Measurements from ENCODE around the gene GABRA6.

The GABRA6 gene

GRCh38 chr5:161685461-161685860 is at the start of gene GABRA6:
Gene GABRA6, plus strand, starts transcription at chr5:161685721. Its CDS starts 269 bp downstream, at chr5:161685990.
- no peak for DNase-seq (ENCODE audit: low read depth, low spot score)

GRCh38 chr5:161637591-161637990 is 47.9 kb upstream of the GABRA6 start:
- DNase-seq (ENCODE audit: low read depth, low spot score), result no peak

DNA sequence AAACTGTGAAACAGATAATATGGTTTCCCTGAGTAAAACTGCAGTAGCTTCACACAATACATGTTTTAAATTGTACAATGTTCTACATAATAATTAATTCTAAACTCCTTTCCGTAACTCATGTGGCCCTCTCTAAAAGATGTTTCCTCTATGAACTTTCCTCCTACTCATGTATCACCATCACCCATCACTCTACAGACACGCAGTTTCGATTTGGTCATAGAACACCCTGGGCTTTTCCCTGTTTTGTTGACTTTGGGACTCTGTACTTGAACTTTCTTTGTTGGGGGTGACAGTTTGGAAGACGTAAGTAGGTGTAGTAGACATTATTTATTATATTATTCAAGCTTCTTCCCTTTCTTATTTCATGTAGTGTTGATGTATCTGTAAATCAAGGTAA is 44.1 kb upstream of the GABRA6 start:
- DNase-seq (ENCODE audit: low read depth, low spot score), result no peak

DNA sequence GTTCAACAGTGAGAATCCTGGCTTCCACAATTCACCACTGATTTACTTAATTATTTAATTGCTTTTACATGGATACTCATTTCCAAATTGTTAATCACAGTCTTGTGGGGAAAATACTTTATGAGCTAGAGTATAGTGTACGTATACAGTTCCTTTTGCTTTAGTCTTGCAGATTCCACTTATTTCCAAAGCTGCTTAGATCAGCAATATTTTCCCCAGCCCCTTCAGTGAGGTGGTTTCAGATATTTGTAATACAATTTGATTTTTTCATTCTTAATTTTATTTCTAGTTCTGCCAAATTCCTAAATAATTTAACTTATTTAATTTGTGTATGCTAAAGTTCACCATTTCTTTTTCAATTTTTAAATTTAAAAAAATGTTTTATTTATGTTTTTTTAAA is 40.3 kb upstream of the GABRA6 start:
- no peak for DNase-seq (ENCODE audit: low read depth, low spot score)

- peak; percentile 5 for DNase-seq (ENCODE audit: low read depth, low spot score)
These were observed 33.6 kb upstream of the GABRA6 start for GRCh38 chr5:161651926-161652325.

DNA sequence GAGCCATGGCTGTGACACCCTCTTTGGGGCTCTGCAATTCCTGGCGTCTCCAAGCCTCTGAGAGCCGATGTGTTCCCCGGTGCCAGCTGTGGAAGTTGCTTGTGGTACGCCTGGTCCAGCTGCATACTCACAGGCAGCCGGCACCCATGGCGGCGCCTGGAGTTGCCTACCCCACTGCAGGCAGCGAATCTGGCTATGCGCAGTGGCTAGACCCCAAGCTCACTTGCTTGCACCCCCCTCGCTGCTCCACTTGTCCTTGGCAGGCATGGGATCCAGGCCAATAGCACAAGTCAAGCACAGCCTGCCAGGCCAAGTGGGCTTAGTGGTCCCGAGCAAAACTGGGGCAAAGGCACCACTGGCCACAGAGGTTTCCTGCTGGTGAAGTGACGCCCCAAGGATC is 24.7 kb upstream of the GABRA6 start:
- DNase-seq (ENCODE audit: low read depth, low spot score), result no peak

GRCh38 chr5:161663431-161663830 is 22.1 kb upstream of the GABRA6 start:
- no peak for DNase-seq (ENCODE audit: low read depth, low spot score)

GRCh38 chr5:161676103-161676502 is 9.4 kb upstream of the GABRA6 start:
- peak; percentile 7 for DNase-seq (ENCODE audit: low read depth, low spot score)

DNA sequence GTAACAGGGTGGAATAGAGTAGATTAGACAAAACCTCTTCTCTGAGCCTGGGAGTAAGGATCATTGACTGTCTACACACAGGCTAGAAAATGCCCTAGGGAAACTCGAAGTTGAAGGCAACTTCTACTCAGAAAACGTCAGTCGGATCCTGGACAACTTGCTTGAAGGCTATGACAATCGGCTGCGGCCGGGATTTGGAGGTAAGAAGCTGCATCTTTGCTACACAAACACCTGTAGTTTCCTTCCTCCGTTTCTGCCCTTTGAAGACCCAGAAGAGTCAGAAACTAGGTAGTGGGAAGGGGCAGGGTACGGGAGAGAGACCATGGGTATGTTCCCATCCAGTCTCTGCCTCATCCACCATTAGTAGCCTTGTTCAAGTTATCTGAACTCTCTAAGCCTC is 628 bp downstream of the GABRA6 start:
- DNase-seq (ENCODE audit: low read depth, low spot score), result no peak

GRCh38 chr5:161686881-161687280 is 1.4 kb downstream of the GABRA6 start:
- no peak for DNase-seq (ENCODE audit: low read depth, low spot score)

DNA sequence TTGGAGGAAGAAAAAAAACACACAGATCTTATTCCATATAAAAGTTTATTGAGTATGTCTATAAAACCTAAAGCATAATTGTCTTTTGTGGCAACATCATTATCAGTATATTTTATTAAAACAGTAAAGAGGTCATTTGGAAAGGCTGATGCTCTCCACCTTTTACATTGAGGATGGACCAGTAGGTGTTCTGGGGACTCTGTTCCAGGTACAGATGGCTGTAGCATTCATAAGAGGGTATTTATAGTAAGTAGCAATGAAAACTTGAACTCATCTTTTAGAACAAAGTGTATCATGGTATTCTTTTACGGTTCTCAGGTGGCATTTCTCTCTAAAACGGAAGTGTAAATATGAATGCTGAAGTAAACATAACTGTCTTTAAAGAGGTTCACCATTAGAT is 1.8 kb downstream of the GABRA6 start:
- DNase-seq (ENCODE audit: low read depth, low spot score), result no peak

DNA sequence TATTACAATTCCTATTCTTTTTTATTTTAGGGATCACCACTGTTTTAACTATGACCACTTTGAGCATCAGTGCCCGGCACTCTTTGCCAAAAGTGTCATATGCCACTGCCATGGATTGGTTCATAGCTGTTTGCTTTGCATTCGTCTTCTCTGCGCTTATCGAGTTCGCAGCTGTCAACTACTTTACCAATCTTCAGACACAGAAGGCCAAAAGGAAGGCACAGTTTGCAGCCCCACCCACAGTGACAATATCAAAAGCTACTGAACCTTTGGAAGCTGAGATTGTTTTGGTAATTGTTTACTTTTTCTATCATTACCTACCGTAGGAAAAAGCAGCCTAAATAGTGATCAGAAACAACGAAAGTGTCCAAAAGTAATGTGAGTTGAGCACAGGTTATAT is 6.4 kb downstream of the GABRA6 start:
- no peak for DNase-seq (ENCODE audit: low read depth, low spot score)

- DNase-seq (ENCODE audit: low read depth, low spot score), result no peak
These were observed 11.5 kb downstream of the GABRA6 start for GRCh38 chr5:161697001-161697400.

DNA sequence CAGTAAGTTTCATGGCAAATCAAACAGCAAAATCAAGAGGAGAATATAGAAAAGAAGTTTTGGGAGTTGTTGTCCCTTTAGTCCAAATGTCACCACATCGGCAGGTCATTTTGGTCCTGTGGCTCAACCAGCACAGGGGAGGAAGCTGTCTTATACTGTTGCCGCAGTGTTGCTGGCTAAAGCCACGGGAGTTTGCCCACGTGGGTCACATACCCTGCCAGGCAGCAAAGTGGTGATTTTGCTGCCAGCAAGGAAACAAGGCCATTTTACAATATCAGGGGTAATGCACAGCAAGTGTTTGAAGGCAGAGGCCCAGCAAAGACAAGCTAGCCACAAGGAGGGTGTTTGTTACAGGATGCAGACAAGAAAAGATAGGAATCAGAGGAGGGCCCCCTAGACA is 14.5 kb downstream of the GABRA6 start:
- no peak for DNase-seq (ENCODE audit: low read depth, low spot score)

- DNase-seq (ENCODE audit: low read depth, low spot score), result no peak
These were observed 18.0 kb downstream of the GABRA6 start for GRCh38 chr5:161703528-161703927.

GRCh38 chr5:161707382-161707781 is 21.9 kb downstream of the GABRA6 start:
- no peak for DNase-seq (ENCODE audit: low read depth, low spot score)

- no peak for DNase-seq (ENCODE audit: low read depth, low spot score)
These were observed 23.7 kb downstream of the GABRA6 start for GRCh38 chr5:161709239-161709638.

DNA sequence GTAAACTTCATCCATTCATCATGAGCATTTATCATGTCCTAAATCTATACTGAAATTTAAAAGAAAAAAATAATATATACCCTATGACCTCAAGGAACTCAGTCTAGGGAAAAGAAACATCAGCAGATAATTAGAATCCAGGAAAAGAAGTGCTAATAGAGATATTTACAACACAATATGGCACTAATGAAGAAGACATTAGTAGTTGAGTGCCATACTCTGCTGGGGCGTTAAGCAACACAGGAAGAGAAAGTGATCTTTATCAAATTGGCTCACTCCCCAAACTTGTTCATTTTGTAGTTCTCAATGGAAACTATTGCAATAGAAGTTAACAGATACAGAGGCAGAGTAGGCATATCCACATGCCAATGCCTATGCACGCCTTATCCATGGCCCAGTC is 27.5 kb downstream of the GABRA6 start:
- DNase-seq (ENCODE audit: low read depth, low spot score), result no peak

GRCh38 chr5:161719157-161719556 is 33.6 kb downstream of the GABRA6 start:
- no peak for DNase-seq (ENCODE audit: low read depth, low spot score)

DNA sequence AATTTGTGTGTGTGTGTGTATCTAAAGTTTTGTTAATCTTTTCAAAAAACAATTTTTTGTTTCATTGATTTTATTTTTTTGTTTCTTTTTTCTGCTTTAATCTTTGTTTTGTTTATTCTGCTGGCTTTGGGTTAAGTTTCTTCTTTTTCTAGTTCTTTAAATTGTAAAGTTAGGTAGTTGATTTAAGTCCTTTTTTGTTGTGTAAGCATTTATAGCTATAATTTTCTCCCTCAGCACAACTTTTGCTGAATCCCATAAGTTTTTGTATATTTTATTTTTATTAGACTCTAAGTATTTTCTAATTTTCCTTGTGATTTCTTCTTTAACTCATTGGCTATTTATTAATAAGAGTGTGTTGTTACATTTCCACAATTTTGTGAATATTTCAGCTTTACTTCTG is 34.9 kb downstream of the GABRA6 start:
- no peak for DNase-seq (ENCODE audit: low read depth, low spot score)

DNA sequence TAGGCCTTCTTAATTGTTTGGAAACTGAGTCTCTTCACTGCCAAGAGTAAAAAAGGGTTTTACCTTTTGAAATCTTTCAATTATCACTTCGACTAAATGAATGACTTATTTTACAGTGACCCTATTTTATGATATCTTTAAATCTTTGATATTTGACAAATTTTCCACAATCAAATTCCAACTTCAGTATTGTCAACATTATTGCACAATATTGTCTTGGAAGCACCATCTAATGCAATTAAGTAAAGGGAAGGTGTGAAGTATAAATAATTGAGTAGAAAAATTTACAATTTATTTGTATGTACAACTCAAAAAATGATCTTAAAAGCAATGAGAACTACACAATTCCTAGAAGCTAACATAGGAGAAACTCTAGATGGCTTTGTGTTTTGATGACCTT is 49.2 kb downstream of the GABRA6 start:
- no peak for DNase-seq (ENCODE audit: low read depth, low spot score)

- no peak for DNase-seq (ENCODE audit: low read depth, low spot score)
These were observed 54.9 kb downstream of the GABRA6 start for GRCh38 chr5:161740433-161740832.

- DNase-seq (ENCODE audit: low read depth, low spot score), result no peak
These were observed 58.8 kb downstream of the GABRA6 start for GRCh38 chr5:161744276-161744675.

- no peak for DNase-seq (ENCODE audit: low read depth, low spot score)
These were observed 59.9 kb downstream of the GABRA6 start for GRCh38 chr5:161745392-161745791.

DNA sequence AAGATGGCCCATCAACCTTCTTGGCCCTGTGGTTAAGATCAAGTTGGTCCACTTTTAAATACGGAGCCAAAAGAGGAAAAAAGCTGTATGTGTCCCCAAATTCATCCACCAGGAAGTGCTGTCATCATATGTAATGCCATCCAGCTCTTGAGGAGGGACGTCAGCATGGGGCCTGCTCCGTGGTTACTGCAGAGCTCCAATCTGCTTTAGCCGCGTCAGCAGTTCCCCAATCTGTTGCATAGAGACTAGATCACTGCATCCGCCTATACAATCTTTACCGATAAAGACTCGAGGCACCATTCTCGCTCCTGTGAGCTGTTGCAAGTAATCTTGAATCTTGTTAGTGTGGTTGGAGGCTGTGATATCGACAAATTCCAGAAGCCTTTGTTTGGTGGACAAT is 65.7 kb downstream of the GABRA6 start:
- no peak for DNase-seq (ENCODE audit: low read depth, low spot score)

Data from iPS DF 19.7 (cell line).